OCI-LY7 (cell line): Measurements from ENCODE around the gene EIF3J. TPM values are rescaled to one million over a fixed set of nuclear protein-coding genes. Genes with fewer than 3 reads are reported as not detected.

Experiments used
- BruUV-seq: library from RNA; stranded (reverse); fragments of 400-500 nt; replicated peaks from 2 replicates; lab custom pipeline; 2021; lab: Mats Ljungman, UMichigan
- CTCF ChIA-PET: fragments of 300-600 bp; sonication (Branson Sonifier 250); formaldehyde crosslinking; loops from one replicate; lab custom pipeline; 2022; ENCODE audit warnings: antibody characterized with exemption; ENCODE audit not compliant: unreplicated experiment; lab: Charles Lee
- POLR2A ChIA-PET: fragments of 300-600 bp; sonication (Branson Sonifier 250); formaldehyde crosslinking; loops from one replicate; lab custom pipeline; 2022; ENCODE audit warnings: antibody characterized with exemption; lab: Charles Lee
- DNase-seq: peaks from one replicate; pipeline ENCODE4 v3.0.0-alpha.2; 2015; ENCODE audit warnings: low spot score
- H2AFZ ChIP-seq: fragments of 200-600 bp; sonication (generic), shearing (Covaris generic); 2 replicates; pipeline ENCODE4 v1.6.1; 2014; ENCODE audit warnings: mild to moderate bottlenecking, antibody characterized with exemption, low read length, moderate library complexity
- H3K27ac ChIP-seq: fragments of 200-600 bp; sonication (generic); 2 replicates; pipeline ENCODE4 v1.5.1; 2014; ENCODE audit warnings: mixed run types, low read depth, mild to moderate bottlenecking, moderate library complexity, low read length, inconsistent platforms; ENCODE audit not compliant: poor library complexity, severe bottlenecking
- H3K36me3 ChIP-seq: fragments of 200-600 bp; sonication (generic); 2 replicates; pipeline ENCODE4 v1.6.1; 2014; ENCODE audit warnings: mild to moderate bottlenecking, antibody characterized with exemption, low read length, moderate library complexity, mixed read lengths; ENCODE audit not compliant: insufficient read depth
- H3K4me1 ChIP-seq: fragments of 200-600 bp; sonication (generic); 2 replicates; pipeline ENCODE4 v1.5.1; 2014; ENCODE audit warnings: mild to moderate bottlenecking, low read length; ENCODE audit not compliant: insufficient read depth, poor library complexity, severe bottlenecking
- H3K4me2 ChIP-seq: fragments of 200-600 bp; sonication (generic); 2 replicates; pipeline ENCODE4 v1.6.1; 2014; ENCODE audit warnings: mild to moderate bottlenecking, low read length
- H3K4me3 ChIP-seq: fragments of 200-600 bp; sonication (generic); 2 replicates; pipeline ENCODE4 v1.5.1; 2014; ENCODE audit warnings: mild to moderate bottlenecking, low read depth, low read length; ENCODE audit not compliant: poor library complexity, severe bottlenecking
- H3K79me2 ChIP-seq: fragments of 200-600 bp; sonication (generic); 2 replicates; pipeline ENCODE4 v1.6.1; 2016; ENCODE audit warnings: low read depth, mild to moderate bottlenecking, low read length, moderate library complexity, mixed read lengths; ENCODE audit not compliant: insufficient read depth
- H3K9me2 ChIP-seq: fragments of 200-600 bp; sonication (generic); 2 replicates; pipeline ENCODE4 v1.6.1; 2016; ENCODE audit warnings: mild to moderate bottlenecking, low read length, mixed read lengths; ENCODE audit not compliant: insufficient read depth
- H3K9me3 ChIP-seq: fragments of 200-600 bp; sonication (generic); 2 replicates; pipeline ENCODE4 v1.6.1; 2014; ENCODE audit warnings: mild to moderate bottlenecking, mixed run types, low read length, mixed read lengths
- H4K20me1 ChIP-seq: fragments of 200-600 bp; sonication (generic); 2 replicates; pipeline ENCODE4 v1.6.1; 2014; ENCODE audit warnings: mild to moderate bottlenecking, antibody characterized with exemption, low read length, moderate library complexity, mixed read lengths; ENCODE audit not compliant: insufficient read depth
- EZH2phosphoT487 ChIP-seq: fragments of 200-600 bp; sonication (generic); IDR thresholded peaks from 2 replicates; pipeline ENCODE4 v1.6.1; 2018; ENCODE audit warnings: low read depth, borderline replicate concordance, mild to moderate bottlenecking, mixed run types, antibody characterized with exemption, low read length, moderate library complexity, mixed read lengths
- intact Hi-C: fragments of 100-400 bp; cut with micrococcal nuclease; formaldehyde crosslinking; loops from one replicate; pipeline ENCODE4 v1.10.0; 2022; ENCODE audit not compliant: unreplicated experiment
- total RNA-seq, 2 experiments: library from RNA; depleted of rRNA in 1 of 2; stranded (reverse); fragments of >200 nt in 1 of 2; shearing (Covaris generic) in 1 of 2; gene quantifications; 2 replicates each; pipeline ENCODE4 v1.2.3, GENCODE V29; 2014 to 2022
- TF ChIP-seq, protein P1 (sequence below): fragments of 200-600 bp; sonication (generic); conservative IDR thresholded peaks from 2 replicates; pipeline ENCODE4 v1.5.1; 2014; ENCODE audit warnings: mild to moderate bottlenecking, antibody characterized with exemption, low read length, moderate library complexity, mixed read lengths

EIF3J gene
- total RNA-seq, 2 experiments from 2014 or later: 49.4 to 131 TPM

DNA sequence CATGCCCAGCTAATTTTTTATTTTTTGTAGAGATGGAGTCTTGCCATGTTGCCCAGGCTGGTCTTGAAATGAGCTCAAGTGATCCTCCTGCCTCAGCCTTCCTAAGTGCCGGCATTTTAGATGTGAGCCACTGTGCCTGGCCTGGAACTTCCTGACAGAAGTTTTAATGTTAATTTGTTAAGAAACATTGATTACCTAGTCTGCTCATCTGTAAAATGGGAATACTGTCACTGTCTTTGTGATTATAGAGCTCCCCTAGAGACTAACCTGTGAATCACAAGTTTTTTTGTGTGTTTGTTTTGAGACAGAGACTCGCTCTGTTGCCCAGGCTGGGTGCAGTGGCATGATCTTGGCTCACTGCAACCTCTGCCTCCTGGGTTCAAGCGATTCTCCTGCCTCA is 4.3 kb upstream of the EIF3J start:
- no peak overlapping the region for H3K4me3 ChIP-seq
- DNase-seq: peak; percentile 35
- intact Hi-C loops: no loop called here
- ChIA-PET POLR2A (interaction anchor here (1.2 to 1.3 kb wide), 2 partner anchors 74 to 607 kb away, joined by 3 read pairs; no protein-coding TSS in a partner anchor), CTCF (interaction anchor here (0.8 kb wide), 1 partner anchor 31 kb away, joined by 3 read pairs; no protein-coding TSS in a partner anchor)
- H3K9me2 ChIP-seq: no peaks in the 10 kb centered on the region
- TF ChIP-seq, protein P1, sequence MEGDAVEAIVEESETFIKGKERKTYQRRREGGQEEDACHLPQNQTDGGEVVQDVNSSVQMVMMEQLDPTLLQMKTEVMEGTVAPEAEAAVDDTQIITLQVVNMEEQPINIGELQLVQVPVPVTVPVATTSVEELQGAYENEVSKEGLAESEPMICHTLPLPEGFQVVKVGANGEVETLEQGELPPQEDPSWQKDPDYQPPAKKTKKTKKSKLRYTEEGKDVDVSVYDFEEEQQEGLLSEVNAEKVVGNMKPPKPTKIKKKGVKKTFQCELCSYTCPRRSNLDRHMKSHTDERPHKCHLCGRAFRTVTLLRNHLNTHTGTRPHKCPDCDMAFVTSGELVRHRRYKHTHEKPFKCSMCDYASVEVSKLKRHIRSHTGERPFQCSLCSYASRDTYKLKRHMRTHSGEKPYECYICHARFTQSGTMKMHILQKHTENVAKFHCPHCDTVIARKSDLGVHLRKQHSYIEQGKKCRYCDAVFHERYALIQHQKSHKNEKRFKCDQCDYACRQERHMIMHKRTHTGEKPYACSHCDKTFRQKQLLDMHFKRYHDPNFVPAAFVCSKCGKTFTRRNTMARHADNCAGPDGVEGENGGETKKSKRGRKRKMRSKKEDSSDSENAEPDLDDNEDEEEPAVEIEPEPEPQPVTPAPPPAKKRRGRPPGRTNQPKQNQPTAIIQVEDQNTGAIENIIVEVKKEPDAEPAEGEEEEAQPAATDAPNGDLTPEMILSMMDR: peak; percentile 67
- no peak for TF ChIP-seq EZH2phosphoT487
- H3K4me1 ChIP-seq: peaks cover 6% of the 10 kb centered on the region
- H3K4me2 ChIP-seq: no peak overlapping the region
- H2AFZ ChIP-seq: no peak overlapping the region
- no peak overlapping the region for H3K27ac ChIP-seq
- H4K20me1 ChIP-seq: peaks cover 1% of the 10 kb centered on the region; the same call in 1 of the 2 replicates
- H3K9me3 ChIP-seq: no peaks in the 10 kb centered on the region
- peaks cover 6% of the 10 kb centered on the region for H3K79me2 ChIP-seq
- H3K36me3 ChIP-seq: peaks cover 3% of the 10 kb centered on the region; the same call in 1 of the 2 replicates
- no TSS peak for BruUV-seq

DNA sequence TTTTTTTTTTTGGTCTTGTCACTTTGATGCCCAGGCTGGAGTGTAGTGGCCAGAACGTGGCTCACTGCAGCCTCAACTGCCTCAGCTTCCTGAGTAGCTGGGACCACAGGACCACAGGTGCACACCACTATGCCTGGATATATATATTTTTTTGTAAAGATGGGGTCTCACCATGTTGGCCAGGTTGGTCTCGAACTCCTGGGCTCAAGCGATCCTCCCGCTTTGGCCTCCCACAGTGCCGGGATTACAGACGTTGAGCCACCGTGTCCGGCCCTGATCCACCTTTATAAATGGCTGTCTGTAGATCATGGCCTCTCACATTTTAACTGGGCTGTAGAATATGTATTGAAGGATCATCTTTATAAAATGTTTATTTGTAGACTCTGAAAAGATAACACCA is 1.9 kb upstream of the EIF3J start:
- intact Hi-C loops: no loop called here
- peaks cover 27% of the 10 kb centered on the region for H3K79me2 ChIP-seq
- CTCF ChIA-PET: no interaction called here
- no peak overlapping the region for H3K4me3 ChIP-seq
- H3K4me2 ChIP-seq: no peak overlapping the region
- H3K36me3 ChIP-seq: peaks cover 18% of the 10 kb centered on the region
- H3K9me2 ChIP-seq: no peaks in the 10 kb centered on the region
- no TSS peak for BruUV-seq
- H3K9me3 ChIP-seq: no peaks in the 10 kb centered on the region
- H2AFZ ChIP-seq: no peak overlapping the region
- TF ChIP-seq, protein P1: no peak
- no peak for TF ChIP-seq EZH2phosphoT487
- H3K4me1 ChIP-seq: peaks cover 14% of the 10 kb centered on the region
- H3K27ac ChIP-seq: no peak overlapping the region
- POLR2A ChIA-PET: interaction anchor here (0.6 to 1.5 kb wide), 3 partner anchors 124 to 273 kb away, joined by 3 read pairs; partner anchors contain the start of gene TRIM69
- peaks cover 12% of the 10 kb centered on the region; the same call in 1 of the 2 replicates for H4K20me1 ChIP-seq
- DNase-seq: no peak
